HG02840 (cell line): ENCODE results near the gene CENPA.
A peak's percentile ranks its signal among the peaks of the same experiment; 100 is the strongest.
"Not testable (repeated sequence)": the region's sequence is repeated elsewhere in the genome, so short reads cannot be mapped to it uniquely, and the experiment has no call there.

Source experiments
- ATAC-seq: cut with Tn5 transposase; IDR thresholded peaks from one replicate; pipeline ENCODE4 v1.9.1; 2021; ENCODE audit warnings: mild to moderate bottlenecking, moderate library complexity, moderate number of reproducible peaks; ENCODE audit not compliant: unreplicated experiment, low FRiP score

CENPA gene

DNA sequence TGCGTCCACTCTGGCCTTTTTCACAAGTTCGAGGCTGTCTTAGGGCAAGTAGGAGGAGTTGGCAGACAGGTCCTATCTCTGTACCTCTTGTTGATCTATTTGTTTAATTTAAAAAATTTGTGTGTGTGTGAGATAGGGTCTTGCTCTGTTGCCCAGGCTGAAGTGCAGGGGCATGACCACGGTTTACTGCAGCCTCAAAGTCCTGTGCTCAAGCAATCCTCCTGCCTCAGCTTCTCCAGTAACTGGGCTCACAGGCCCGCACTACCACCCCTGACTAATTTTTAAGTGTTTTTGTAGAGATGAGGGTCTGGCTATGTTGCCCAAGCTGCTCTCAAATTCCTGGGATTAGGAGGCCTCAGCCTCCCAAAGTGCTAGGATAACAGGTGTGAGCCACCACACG is 26.0 kb upstream of the CENPA start:
- no peak for ATAC-seq

DNA sequence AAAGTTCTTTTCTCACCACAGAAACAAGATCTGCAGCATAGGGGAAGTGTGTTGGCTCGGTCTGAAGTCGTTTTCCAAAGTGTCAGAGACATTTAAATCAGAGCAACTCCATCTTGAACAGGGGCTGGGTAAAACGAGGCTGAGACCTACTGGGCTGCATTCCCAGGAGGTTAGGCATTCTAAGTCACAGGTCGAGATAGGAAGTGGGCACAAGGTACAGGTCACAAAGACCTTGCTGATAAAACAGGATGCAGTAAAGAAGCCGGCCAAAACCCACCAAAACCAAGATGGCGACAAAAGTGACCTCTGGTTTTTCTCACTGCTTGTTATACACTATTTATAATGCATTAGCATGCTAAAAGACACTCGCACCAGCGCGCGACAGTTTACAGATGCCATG is 24.9 kb upstream of the CENPA start:
- not testable (repeated sequence) for ATAC-seq

DNA sequence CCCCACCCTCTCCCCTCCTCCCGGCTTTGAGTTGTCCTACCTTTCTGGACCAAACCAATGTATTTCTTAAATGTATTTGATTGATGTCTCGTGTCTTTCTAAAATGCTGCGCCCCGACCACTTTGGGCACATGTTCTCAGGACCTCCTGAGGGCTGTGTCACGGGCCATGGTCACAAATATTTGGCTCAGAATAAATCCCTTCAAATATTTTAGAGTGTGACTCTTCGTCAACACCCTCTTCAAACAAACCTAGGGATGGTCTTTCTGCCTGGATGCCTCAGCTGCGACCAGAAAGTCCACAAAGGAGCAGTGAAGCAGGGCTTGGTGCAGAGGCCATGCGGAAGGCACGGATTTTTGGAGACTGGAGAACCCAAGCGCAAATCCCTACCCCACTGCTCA is 22.8 kb upstream of the CENPA start:
- ATAC-seq = no peak

DNA sequence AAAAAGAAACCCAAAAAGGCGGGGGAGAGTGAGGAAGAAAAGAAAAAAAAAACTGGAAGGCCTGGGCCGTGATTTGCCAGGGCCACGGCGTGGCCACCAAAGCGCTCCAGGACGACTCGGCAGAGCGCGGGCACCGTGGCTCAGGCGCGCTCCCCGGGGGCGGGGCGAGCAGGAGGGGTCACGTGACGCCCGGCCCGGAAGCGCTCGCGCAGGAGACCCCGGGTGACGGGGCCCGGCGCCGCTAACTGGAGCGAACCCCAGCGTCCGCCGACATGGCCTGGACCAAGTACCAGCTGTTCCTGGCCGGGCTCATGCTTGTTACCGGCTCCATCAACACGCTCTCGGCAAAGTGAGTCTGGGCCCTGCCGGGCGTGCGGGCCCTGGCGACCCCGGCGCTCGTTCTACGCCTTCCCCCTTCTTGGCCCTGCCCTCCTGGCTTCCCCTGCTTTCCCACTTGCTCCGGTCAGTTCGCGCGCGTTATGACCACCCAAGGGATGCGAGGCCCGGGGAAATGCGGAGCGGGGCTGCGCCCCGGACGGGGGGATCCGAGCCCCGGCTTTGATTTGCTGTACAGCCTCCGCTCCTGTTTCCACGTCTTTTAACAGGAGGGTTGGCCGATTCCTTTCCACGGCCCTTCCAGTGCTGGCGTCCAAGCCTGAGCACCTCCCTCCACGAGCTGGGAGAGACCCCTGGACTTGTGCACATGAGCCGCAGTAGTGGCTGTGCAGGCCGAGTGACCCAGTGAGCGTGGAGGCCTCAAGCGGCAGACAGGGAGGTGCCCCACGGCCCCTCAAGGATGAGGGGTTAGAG is 21.6 kb upstream of the CENPA start, which contains the start of gene SLC35F6:
SLC35F6 (plus strand) TSS at position 207 of the 810 bp plus-strand sequence; CDS start at position 273, 66 bp downstream.
- ATAC-seq = peak; percentile 76

DNA sequence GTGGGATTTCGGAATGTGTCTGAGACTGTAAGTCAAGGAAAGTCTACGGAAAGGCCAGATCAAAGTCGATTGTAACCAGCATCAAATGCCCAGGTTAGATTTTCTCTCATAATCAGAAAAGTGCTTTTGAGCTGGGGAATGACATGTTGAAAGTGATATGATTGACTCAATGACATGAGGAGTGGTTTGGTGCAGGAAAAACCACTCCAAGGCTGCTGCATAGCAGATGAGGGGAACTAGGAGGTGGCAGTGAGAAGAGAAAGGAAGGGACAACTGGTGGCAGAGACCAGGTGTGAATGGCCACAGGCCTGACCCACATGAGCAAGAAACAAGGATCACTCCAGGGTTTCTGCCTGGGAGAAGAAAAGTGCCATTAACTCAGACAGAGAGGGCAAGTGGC is 20.9 kb upstream of the CENPA start:
- no peak for ATAC-seq

DNA sequence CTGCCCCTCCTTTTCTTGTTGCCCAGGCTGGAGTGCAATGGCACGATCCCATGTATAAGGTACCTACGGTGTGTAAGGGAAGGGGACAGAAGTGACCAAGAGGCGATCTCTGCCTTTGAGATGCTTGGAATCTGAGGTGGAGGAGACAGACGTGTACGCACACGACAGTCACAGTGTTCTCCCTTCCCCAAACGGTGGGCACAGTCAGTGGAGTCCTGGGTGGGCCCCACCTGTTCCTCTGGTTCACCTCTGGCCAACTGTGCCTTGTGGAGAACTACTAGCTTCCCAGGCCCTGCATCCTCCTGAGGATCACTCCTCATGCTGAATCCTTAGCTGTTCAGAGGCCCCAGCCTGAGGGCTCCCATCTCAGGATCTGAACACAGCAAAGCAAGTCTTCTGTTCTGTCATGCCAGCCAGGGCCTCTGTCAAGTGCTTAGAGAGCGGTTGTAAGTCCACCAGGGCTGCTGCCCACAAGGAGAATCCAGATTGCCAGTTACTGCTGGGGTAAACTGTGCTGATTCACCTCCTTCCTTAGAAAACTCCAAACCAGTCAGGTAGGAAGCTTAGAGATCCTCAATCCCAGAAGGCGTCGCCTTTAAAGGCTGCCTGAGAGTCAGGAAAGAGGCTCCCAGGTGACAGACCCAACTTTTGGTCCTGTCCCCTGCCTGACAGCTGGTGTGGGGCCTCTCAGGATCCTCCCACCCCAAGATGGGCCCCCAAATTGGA is 20.2 kb upstream of the CENPA start:
- ATAC-seq = no peak

DNA sequence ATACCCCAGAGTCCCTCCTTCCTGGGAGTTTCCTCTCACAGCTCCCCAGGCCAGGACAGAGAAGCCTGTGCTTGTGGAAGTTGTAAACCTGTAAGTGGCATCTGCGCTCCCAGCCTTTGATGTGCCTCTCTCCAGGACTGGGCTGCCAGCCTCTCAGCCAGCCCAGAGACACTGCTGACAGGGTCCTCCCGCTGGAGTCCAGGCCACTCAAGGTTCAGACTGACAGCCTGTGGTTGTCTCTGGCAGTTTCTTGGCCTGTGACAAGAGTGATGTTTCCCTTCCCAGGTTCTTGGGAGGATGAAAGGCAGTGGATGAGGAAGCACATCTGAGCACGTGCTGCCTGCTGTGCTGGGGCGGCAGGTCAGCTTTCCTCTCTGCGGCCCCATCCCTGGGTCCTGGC is 18.7 kb upstream of the CENPA start:
- ATAC-seq = no peak

DNA sequence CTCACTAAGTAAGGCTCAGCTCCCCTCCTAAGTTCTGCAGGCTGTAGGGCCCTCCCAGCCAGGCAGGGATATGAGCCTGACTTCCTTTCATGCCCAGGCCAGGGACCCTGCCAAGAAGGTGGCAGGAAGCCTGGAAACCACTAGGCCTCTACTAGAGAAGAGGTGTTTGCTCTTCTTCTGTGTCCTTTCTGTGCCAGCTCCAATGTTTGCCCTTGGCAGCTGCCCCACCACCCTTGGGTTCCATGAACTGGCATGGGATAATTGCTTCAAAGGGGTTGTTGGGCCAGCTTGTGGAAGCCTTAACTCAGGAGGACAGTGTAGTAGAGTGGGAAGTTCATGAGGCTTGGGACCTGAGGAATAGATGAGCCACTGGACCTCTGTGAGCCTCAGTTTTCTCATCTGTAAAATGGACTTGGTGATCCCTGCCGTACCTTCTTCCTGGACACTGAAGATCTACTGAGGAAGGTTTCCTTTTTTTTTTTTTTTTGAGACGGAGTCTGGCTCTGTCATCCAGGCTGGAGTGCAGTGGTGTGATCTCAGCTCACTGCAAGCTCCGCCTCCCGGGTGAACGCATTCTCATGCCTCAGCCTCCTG is 17.9 kb upstream of the CENPA start:
- no peak for ATAC-seq

DNA sequence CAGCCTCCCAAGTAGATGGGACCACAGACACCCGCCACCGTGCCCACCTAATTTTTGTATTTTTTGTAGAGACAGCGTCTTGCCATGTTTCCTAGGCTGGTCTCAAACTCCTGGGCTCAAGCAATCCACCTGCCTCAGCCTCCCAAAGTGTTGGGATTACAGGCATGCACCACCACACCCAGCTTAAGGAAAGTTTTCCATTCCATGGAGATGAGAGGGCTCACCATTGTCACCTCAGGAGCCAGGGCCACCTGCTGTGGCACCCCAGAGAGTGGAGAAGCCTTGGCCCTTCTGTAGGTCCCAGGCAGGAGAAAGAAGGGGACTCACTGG is 17.1 kb upstream of the CENPA start:
- no peak for ATAC-seq

DNA sequence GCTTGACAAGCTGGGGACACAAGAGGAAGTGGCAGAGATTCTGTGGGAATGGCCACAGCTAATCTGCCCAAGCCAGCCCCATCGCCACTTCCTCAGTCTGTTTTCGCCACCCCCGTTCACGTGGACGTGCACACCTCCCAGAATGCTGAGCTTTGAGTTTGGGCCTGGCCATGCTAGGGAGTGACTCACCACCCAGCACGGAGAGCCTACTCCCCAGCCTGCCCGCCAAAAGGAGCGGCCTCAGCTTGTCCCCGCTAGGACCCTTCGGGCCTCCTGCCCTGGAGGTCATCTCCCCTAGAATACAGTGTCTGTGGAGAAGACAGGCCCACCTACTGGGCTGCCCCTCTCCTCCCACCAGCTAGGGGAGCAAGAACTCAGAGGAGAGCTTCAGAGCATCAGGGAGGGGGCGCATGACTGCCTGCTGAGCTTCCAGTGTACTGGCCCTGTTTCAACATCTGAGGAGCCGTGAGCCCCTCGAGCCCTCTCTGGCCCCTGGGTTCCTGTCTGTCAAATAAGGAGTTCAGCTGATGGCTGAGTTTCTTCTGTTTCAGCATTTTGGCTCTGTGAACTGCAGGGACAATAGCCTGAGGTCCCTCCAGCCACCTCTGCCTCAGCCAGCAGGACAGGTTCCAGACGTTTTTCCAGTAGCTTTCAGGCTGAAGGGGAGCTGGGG is 16.6 kb upstream of the CENPA start:
- ATAC-seq = no peak

DNA sequence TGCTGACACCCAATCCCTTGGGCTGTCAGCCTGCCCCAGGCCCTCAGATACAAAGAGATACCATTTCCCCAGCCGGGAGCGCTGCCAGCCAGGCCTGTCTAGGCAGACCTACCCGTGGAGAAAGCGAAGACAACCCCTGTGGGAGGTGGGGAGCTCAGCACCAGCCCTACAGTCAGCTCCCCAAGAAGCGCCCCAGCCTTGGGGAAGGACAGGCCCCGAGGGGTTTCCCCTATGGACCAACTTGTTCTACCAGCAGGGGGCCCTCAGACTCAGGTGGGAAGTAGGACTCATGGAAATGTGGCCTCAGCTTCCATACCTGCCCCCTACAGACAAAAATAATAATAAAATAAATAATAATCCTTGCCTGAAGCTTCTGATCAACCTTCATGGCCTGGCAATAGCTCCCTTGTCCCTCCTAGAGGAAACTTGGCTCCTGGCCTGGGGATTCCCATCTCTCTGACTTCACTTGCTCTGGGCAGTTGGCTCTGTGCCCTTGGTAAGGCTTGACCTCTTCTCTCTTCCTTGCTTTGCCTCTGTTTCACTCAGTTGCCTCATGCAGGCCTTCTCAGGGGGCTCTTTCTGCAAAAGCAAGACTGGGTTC is 14.8 kb upstream of the CENPA start:
- ATAC-seq = no peak

DNA sequence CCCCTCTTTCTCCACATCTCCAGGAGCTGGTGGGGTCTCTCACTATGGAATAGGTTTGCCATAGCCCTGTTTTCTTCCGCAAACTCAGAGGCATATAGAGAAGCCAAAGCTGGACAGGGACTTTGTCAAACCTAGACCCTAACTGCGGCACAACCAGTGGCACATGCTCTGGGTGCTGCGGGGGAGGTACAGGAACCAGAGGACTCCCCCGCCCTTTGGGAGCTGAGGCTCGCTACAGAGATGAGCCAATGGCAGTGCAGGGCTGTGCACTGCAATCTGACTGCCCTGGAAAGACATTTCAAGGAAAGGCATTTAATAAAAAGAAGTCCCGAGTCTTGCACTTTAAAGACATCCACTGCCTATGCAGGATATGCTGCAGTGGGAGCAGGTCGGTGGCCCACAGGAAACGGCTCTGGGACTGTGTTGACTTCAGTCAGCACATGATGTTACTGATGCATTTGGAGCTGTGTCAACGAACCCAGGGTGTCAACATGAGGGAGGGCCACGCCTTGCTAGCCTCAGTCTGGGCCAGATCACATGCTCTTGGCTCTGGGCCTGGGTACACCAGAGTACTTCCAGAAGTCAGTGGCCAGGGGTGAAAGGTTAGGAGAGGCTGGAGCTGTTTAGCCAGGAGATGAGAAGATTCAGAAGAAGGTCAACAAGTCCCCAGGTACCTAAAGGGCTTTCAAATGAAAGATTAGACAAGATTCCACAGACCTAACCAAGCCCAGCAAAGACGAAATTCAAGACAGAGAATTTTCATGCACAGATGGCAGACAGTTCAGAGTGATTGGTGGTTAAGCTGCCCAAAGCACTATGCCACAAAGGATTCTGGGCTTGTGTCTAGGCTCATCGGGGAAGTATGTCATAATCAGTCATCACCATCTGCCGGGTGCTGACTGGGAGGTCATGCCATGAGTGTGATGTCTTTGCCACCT is 13.5 kb upstream of the CENPA start:
- no peak for ATAC-seq

DNA sequence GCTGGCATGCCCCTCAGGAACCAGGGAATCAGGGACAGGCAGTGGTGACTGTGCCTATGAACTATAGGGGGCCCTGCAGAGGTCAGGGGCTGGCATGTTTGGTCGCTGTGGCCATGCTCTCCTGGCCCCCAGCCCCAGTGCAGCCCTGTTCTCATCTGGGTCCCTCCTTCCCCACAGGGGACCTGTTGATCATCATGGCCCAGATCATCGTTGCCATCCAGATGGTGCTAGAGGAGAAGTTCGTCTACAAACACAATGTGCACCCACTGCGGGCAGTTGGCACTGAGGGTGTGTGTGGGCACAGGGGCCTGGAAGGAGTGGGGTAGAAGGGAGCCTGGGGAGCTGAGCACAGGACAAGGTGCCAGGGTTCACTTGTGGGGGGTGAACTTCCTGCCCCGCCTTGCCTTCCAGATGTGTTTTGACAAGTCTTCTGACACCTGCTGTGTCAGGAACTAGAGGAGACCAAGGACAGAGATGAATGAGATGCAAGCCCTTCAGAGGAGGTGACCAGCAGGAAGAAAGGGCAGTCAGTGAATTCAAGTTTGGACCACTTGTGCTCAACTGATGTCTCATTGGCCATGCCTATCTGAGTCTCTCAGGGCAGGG is 9.6 kb upstream of the CENPA start:
- no peak for ATAC-seq

DNA sequence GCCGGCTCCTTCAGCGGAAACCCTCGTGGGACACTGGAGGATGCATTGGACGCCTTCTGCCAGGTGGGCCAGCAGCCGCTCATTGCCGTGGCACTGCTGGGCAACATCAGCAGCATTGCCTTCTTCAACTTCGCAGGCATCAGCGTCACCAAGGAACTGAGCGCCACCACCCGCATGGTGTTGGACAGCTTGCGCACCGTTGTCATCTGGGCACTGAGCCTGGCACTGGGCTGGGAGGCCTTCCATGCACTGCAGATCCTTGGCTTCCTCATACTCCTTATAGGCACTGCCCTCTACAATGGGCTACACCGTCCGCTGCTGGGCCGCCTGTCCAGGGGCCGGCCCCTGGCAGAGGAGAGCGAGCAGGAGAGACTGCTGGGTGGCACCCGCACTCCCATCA is 7.8 kb upstream of the CENPA start:
- no peak for ATAC-seq

DNA sequence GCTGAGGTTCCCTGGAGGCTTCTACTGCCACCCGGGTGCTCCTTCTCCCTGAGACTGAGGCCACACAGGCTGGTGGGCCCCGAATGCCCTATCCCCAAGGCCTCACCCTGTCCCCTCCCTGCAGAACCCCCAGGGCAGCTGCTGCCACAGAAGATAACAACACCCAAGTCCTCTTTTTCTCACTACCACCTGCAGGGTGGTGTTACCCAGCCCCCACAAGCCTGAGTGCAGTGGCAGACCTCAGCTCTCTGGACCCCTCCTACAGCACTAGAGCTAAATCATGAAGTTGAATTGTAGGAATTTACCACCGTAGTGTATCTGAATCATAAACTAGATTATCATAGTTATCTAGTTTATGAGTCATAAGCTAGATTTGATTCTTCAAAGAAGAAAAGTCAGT is 7.3 kb upstream of the CENPA start:
- no peak for ATAC-seq

DNA sequence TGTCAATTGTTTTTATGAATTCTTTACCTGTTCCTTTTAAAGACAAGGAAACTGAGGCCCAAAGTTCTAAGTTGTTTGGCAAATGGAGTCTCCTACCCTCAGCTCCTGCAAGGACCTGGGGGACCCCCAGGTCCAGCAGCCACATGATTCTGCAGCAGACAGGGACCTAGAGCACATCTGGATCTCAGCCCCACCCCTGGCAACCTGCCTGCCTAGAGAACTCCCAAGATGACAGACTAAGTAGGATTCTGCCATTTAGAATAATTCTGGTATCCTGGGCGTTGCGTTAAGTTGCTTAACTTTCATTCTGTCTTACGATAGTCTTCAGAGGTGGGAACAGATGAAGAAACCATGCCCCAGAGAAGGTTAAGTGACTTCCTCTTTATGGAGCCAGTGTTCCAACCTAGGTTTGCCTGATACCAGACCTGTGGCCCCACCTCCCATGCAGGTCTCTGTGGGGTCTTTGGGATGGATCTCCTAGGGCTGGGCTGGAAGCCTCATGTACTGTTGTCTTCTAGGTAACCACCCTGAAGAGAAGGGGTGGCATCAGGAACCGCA is 5.6 kb upstream of the CENPA start:
- no peak for ATAC-seq

DNA sequence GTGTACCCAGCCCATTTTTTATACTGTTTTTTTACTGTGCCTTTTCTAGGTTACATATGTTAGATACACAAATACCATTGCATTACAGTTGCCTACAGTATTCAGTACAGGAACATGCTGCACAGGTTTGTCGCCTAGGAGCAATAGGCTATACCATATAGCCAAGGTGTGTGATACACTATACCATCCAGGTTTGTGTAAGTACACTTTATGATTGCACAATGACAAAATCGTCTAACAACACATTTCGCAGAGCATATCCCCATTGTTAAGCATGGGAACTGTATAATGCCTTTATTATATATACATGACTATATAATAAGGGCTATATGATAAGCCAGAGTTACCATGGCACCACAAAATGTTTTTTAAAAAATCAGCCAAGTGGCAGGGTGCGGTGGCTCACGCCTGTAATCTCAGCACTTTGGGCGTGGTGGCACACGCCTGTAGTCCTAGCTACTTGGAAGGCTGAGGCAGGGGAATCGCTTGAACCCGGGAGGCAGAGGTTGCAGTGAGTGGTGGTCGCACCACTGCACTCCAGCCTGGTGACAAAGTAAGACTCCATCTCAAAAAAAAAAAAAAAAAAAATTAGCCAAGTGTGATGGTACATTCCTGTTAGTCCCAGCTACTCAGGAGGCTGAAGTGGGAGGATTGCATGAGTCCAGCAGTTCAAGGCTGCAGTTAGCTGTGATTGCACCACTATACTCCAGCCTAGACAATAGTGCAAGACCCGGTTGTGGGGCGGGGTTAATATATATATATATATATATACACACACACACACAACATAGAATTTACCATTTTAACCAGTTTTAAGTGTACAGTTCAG is 2.8 kb upstream of the CENPA start:
- no peak for ATAC-seq

DNA sequence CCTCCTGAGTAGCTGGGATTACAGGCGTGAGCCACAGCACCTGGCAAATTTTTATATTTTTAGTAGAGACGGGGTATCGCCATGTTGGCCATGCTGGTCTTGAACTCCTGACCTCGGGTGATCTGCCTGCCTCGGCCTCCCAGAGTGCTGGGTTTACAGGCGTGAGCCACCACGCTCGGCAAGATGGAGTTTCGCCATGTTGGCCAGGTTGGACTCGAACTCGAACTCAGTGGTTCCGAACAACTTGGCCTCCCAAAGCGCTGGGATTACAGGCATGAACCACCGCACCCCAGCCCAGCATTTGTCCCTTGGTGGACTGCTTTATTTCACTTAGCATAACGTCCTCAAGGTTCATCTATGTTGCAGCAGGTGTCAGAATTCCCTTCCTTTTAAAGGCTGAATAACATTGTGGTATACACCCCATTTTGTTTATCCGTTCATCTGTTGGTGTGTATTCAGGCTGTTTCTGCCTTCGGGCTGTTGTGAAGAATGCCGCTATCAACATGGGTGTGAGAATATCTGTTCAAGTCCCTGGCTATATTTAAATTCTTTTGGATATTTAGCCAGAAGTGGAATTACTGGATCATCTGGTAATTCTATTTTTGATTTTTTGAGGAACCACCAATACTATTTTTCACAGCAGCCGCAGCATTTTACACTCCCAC is 1.2 kb upstream of the CENPA start:
- ATAC-seq = no peak
